SK-N-DZ (cell line): Measurements from ENCODE around the gene XPO5.
A peak's percentile ranks its signal among the peaks of the same experiment; 100 is the strongest.
"Not testable (repeated sequence)": the region's sequence is repeated elsewhere in the genome, so short reads cannot be mapped to it uniquely, and the experiment has no call there.

Experiments used
- DNase-seq: peaks from one replicate; pipeline ENCODE4 v3.0.0-alpha.2; 2015; ENCODE audit warnings: low spot score

Gene XPO5

DNA sequence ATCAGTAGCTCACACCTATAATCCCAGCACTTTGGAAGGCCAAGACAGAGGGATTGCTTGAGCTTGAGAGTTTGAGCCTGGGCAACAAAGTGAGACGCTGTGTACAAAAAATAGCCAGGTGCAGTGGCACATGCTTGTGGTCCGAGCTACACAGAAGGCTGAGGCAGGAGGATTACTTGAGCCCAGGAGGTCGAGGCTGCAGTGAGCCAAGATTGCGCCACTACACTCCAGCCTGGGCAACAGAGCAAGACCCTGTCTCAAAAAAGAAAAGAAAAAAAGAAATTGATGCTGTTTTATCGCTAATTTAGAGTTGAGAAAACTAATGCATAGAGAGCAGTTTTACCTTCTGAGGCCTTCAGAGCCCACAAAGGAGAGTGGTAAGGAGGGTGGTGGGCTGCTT, 77.5 kb downstream of the XPO5 start:
- DNase-seq: not testable (repeated sequence)

DNA sequence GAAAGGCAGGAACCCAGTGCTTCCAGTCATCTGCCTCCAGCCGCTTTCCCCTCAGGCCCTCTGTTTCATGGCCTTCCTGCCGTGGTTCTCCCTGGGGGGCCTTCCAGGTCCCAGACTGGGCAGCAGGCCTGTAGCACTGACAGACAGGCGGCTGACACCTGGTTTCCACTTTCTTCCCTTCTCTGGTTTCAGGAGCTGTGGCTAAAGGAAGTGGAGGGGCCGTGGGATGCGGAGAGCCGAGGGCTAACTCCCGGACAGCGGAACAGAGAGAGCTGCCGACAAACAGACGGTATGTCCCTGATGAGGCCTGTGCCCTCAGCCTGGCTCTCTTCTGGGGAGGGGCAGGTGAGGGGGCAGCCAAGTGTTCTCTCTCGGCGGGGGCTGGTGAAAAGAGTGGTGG, 78.1 kb downstream of the XPO5 start:
- no peak for DNase-seq

DNA sequence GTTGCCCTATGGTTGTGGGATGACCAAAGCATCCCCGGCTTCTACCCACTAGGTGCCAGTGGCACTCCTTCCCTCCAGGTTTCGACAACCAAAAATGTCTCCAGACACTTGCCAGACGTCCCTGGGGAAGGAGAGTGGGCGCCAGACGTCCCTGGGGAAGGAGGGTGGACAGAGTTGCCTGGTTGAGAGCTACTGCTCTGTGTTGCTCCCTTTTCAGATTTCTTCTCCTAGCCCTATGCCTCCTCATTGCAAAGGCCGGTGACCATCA, 78.8 kb downstream of the XPO5 start:
- DNase-seq: no peak

DNA sequence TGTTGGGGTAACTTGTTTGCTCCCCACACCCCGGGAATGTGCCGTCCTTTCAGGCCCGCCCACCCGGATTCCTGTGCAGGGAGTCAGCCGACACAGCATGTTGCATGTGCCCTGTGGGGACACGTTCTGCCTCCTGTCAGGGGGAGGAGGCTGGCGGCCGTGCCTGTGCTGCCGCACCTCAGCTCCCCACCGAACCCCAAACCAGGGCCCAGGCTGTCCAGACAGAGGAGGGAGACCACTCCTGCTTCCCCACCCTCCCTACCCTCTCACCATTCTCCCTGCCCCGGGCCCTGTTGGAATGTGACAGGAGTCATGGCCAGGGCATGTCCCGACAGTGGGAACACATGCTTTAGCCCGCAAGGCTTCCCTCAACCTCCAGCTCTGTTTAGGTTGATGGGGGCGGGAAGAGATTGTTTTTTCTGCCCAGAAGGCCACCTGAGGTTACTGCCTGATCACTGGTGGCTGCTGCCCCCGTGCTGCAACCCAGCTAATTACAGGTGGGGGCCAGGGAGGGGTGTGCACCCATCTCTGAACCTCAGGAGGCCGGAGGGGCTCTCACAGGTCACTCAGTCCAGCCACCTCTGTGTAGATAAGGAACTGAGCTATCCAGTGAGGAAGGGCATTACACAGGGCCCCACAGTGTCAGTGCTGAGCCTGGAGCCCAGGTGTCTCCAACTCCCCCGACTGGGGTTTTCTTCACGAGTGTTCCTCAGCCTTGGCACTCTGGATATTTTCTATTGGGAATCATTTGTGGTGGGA, 79.3 kb downstream of the XPO5 start:
- DNase-seq: no peak

DNA sequence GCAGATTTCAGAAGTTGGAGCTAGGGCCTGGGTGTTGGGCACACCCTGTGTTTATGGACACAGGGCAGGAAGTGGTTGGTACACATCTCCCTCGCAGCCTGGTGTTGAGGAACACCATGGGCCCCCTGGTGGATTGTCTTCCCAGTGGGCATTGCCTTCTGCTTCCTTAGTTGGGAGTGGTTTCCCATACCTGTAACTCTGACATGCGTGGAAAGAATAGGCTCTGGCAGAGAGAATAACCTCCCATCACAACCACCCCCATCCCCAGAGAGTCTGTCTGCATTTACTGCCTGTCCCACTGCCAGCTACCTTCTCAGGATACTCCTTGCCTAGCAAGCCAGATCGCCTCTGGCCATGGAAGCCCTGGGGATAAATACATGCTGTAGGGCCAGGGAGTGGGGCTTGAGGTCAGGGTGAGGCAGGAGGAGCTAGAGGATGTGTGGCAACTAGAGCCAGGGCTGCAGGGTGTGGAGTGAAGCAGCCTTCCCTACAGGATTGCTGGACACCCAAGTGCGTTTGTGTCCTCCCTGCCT, 80.4 kb downstream of the XPO5 start:
- DNase-seq: no peak

- DNase-seq: no peak
These were observed 81.1 kb downstream of the XPO5 start for GRCh38 chr6:43494766-43495165.

DNA sequence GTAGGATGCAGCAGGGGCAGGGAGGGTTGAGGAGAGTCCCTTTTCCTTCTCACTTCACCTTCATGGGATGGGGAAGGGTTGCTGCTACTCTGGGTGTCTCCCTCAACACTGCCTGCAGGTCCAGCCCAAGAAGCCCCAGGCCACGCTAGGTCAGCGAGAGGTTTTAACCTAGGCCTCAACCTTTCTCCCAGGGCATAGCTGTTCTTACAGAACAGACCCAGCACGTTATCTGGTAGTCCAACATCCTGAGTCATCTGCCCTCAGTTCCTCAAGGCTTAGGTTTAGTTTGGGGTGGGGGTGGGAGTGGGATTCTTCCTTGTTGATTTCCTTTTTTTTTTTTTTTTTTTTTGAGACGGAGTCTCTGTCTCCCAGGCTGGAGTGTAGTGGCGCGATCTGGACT, 81.5 kb downstream of the XPO5 start:
- DNase-seq: no peak

DNA sequence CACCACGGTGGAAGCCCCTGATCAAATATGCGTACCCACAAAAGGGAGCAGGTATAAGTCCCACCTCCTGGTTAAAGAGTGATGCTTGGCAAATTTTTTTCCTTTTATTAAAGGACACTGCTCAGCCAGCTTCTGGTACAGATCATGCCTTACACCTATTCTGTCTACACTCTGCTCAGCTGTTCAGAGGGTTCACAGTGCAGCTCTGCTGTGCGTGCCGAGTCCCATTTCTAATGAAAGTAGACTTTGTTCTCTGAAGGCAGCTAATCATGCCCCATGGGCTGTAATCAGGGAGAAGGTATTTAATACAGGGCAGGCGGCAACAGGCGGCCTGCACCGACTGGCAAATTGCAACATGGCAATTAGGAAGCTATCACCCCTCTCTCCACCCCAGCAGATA, 82.0 kb downstream of the XPO5 start:
- DNase-seq: no peak

DNA sequence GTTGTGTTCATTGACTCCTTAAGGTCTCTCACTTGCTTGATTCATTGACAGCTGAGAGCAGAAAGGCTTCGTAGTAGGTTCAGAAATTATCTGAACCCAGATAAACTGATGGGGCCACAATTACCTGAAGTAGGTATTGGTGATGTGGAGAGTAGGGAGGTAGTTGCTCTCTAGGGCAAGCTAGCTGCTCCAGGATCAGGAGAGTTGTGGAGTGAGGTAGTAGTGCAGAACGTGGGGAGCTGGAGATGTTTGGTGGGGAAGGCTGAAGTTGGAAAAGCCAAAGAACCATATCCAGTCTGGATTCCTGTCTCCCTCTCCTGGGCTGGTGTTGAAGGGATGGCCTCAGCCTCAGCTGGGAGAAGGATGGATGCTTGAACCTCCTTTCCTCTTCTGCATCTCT, 82.6 kb downstream of the XPO5 start:
- no peak for DNase-seq

DNA sequence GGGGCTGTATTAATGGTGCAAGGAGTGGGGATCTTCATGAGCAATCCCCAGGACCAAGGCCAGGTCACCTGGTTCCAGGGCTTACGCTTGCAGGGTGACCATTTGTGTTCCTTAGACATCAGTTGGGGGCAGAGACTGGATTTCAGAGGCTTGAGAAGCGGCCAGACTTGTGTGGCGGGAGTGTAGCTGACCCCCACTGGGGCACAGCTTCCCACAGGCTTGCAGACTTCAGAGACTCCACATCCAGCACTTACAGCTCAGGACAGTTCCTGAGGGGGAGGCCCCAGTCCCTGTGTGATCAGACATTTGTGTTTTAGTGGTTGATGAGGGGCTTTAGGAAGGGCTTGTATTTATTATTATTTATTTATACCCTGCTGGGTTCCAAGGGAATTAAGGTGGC, 83.2 kb downstream of the XPO5 start:
- no peak for DNase-seq

DNA sequence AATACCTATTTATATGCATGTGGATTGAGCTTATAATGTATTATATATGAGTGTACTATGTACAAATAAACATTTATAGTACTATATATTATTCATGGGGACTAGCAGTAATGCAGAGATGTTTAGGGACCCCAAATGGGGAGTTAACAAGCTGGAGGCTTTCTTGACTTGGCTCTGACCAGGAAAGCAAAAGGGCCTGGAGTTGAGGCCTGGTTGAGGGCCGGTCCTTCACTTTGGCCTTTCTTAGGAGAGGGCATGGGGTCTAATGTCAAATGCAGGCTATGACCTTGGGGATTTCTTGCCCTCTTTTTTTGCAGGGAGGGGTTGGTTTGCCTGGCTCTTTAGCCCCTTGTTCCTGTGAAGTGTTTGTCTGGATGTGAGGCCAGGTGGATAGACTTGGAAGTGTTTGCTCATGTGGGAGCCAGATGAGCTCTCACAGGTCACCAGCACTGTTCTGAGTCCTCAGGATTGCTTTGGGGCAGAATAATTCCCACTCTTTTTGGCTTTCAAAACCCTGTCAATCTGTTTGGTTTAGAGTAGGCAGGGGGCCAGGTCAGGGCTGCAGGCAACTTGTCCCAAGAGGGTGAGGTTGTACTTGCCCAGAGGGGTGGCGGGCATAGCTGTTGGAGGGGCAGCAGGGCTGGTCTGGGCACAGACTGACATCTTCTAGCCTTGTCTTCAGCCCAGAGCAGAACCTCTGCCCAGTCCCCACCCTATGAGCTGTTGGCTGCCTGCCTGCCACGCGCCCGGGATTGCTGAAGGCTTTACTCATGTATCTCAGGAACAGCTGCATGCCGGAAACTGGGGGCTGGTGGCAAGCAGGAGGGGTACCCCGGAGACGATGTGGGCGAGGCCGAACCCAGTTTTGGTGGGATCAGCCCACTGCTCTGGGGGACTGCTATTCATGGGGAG, 83.8 kb downstream of the XPO5 start:
- DNase-seq: no peak

DNA sequence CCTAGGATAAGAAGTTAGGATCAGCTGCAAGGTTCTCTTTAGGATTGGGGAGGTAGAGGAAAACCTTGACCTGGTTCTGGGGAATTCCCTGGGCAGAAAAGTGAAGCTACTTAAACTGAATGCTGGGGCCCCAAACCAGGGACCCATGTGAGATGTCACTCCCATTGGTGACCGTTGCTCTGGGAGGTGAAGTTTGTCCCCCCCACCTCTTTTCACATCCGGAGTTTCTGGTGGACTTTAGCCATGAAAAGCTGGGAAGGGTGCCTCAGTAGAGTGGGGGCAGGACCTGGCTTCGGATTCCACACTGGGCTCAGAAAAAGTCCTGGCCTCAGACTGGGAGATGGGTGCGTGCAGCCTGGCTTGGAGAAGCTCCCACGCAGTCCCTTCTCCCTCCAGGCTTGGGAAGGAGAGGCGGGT, 85.3 kb downstream of the XPO5 start:
- DNase-seq: no peak

GRCh38 chr6:43489277-43490072, 86.4 kb downstream of the XPO5 start:
- no peak for DNase-seq

DNA sequence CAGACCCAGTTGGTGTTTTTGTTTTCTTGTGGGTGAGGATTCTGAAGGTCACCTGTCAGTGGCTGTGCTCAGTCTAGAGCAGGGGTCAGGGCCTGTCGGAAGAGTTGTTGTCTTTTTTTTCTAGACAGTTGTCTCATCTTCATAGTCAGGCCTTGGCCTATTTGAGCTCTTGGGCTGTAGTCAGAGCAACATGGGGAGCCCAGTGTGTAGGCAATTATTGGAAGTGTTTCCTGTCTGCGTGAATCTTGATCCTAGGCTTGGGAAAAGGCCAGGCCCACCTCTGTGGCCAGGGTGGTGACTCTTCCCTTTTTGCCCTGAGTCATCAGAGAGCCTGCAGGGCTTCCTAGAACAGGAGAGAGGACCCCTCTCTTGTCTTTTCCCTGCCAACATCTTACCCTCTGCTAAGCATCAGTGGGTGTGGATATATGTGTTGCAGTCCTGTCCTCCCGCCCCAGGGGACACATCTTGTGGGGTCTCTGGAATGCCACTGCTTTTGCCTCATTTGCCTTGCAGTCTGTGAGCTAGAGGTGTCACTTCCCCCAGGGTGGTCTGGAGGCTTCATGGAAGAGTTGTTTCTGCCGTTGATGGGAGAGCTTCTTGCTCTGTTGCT, 87.1 kb downstream of the XPO5 start:
- no peak for DNase-seq

DNA sequence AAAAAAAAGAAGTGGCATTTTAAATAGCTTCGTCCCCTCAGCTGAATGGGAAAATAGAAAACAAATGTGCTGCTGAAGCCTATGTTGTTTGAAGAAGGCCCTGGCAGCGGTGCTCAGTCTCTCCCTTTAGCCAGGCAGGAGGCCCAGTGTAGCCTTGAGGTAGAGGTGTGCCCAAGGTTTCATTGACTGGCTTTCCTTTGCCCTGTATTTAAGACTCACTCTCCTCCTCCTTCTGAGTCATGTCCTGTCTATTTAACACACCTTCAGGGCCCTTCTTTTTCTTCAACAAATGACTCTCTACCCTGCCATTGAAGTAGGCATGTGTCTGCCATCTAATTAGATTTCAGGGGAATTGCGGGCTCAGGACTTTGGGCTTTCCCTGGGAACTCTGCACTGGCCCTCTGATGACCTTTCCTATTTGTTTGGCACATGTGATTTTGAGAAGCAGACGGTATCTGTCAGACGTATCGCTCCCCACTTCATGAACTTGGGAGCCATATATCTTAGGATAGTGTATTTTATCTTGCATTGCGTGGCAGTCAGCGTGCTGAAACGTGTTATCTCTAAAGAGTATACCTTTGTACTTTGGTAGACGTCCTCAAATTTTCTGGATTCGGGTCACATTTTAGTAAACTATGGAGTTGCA, 94.1 kb downstream of the XPO5 start:
- no peak for DNase-seq

DNA sequence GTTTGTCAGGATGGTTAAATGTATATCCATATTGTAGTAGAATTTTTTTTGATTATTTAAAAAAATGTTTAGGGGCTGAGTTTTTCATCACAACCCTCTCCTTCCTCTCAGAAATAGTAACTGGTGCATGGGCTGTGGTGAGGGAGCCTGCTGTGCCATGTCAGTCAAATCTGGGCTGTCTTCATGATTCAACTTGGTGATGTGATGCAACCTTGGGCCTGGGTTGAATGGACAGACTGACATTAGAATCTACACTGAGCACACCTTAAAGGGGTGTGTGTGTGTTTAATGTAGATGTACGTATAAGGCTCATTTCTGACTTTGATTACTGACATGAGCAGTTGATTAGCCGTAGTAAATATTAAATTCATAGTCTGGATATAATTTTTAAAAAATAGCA, 94.8 kb downstream of the XPO5 start:
- no peak for DNase-seq

GRCh38 chr6:43478008-43478372, 97.8 kb downstream of the XPO5 start:
- DNase-seq: no peak

DNA sequence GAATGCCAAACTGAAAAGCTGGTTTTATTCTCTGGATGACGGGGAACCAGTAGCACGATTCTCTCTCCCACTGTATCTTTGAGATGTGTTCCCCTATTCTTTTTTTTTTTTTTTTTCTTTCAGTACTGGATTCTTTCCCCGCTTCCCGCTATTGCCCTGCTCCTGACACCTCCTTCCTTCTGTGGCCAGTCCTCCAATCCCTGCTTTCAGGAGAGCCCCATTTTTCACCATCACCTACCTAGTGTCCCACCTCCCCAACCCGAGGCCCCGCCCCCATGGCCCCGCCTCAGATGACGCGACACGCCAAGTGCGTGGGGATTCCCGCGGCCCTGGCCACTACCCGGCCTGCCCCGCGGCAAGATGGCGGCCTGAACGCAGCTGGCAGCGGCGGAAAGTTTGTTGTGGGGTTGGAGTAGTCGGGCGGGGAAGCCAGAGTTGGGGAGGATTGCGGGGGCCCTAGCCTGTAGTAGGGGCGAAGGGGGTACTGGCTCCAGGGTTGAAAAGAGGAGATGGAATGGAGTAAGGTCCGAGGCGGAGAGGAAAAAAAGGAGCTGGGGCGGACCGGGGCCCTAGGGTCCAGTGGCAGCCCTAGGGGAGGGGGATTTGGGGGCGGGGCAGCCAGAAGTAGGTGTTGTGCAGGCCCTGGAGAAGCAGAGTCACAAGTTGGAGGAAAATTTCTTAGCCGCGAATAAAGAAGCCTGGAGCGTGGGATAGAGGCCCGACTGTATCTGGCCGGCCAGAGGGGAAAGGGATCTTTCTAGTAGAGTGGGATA, 98.4 kb downstream of the XPO5 start, which contains the start of gene TJAP1:
Gene TJAP1 (plus strand): TSS at position 336 of the 773 bp plus-strand sequence. CDS start 21,432 bp downstream, outside the sequence.
- DNase-seq: peak; percentile 84

GRCh38 chr6:43476746-43477145, 99.1 kb downstream of the XPO5 start:
- no peak for DNase-seq

- no peak for DNase-seq
These were observed 100.3 kb downstream of the XPO5 start for GRCh38 chr6:43475516-43475915.
